ENCODE data around the gene SLC35B2.

SLC35B2 gene, protein sequence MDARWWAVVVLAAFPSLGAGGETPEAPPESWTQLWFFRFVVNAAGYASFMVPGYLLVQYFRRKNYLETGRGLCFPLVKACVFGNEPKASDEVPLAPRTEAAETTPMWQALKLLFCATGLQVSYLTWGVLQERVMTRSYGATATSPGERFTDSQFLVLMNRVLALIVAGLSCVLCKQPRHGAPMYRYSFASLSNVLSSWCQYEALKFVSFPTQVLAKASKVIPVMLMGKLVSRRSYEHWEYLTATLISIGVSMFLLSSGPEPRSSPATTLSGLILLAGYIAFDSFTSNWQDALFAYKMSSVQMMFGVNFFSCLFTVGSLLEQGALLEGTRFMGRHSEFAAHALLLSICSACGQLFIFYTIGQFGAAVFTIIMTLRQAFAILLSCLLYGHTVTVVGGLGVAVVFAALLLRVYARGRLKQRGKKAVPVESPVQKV

DNA sequence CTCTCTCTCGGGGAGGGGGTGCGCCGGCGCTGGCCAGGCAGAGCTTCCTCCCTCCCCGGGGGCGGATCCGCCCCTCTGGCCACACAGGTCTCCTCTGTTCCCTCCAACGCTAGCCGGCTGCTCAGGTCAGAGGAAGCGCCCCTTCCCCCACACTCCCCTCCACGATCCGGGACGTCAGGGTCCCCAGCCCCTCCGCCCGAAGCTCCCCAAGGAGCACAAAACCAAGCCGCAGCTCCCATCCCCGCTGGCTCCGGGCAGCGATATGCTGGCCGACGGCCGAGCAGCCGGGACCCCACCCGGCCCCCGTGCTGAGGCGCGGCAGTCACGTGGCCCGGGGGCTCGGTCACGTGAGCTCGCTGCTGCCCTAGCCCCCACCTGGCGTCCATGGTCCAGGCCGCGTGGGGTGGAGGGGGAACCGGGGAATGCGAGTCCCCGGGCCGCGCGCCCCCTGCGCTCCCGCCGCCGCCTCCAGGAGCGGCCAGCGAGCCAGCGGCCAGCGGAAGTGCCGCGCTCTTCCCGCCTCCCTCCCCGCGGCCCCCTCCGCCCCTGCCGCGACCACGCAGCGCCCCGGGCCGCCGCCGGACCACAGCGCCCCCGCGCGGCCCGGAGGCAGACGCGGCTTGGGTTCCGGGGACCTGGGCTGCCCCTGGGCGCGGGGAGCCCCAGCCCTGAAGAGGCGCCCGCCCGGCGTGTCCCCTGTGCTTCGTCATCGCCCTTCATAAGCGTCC, at the start of gene SLC35B2:
Gene SLC35B2 (minus strand): TSS at position 504 of the 728 bp plus-strand sequence. CDS start 118 bp downstream, at position 386.
- DNase-seq = peak; percentile 67

DNA sequence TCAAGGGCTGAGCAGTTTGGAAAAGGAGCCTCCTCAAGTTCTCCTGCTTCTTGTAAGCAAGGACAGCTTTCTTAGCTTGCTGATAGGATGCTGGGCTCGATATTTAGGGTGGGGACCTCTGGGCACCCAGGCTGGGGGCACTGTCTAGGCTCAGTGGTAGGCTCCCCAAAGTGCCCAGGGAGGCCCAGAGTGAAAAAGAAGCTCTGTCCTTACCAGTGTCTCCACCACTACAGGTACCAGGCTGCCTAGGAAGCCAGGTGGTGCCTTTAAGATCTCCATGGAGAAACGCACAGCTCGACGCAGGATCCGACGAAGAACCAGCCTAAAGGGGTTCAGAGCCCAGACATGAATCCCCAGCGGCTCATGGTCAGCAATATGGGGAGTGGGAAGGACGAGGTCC, 49.4 kb upstream of the SLC35B2 start:
- DNase-seq = no peak

DNA sequence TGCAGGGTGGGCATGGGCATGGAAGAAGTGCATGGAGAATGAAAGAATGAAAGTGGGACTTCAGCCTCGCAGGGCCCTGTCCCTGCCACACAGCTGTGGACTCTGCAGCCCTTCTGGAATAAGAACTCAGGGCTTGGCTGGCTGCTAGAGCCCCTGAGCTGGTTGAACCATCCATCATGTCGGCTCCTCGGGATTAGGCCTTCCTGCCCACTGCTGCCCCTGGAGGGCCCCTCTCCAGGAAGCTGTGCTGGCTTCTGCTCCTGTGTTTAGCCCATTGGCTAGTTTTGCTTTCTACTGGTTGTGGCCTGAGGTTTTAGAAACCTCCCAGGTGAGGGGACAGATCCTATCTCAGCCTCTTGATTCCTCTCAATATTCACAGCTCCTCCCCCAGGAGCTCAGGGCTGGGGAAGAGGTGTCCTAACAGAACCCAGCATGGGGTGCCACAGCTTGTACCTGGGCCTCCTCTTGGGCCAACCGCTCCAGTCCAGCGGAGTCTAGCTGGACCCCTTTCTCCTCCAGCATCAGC, 47.9 kb upstream of the SLC35B2 start:
- DNase-seq = no peak

DNA sequence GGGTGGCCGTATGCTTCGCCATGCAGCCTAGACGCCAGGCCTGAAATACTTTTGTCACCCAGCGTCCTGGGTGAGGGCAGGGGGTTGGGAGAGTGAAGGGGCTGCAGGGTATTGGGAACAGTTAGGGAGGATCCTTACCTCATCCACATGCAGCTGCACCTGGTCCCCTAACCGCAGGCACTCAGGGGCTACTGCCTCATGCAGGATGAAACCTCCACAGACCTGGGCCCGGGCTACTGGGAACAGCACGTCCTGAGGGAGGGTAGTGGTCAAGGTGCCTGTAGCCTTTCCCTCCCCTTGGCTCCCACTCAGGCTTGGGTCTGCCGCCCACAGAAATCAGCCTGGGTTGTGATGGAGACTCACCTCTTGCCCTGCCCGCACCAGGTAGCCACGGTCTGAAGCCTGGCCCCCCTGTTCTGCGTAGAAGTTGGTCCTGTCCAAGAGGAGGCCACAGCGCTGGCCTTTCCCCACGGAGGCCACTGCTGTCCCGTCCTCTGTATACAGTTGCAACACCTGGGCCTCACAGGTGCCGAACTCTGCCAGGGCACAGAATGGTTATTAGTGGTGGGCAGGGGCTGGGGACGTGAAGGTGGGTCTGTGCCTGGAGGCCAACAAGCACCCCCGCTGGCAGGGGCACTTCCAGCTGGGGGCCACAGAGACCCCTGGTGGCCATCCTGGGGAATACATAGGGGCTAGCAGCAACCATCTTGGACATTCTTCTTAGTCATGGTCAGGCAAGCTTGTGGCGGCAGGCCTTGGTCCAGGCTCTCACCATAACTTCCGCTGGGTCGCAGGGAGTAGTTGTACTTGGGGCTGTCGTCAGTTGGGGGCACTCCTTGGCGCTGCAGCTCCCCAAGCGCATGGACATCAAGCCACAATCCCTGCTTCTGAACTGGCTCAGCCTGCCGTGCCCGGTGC, 47.2 kb upstream of the SLC35B2 start:
- DNase-seq = no peak

DNA sequence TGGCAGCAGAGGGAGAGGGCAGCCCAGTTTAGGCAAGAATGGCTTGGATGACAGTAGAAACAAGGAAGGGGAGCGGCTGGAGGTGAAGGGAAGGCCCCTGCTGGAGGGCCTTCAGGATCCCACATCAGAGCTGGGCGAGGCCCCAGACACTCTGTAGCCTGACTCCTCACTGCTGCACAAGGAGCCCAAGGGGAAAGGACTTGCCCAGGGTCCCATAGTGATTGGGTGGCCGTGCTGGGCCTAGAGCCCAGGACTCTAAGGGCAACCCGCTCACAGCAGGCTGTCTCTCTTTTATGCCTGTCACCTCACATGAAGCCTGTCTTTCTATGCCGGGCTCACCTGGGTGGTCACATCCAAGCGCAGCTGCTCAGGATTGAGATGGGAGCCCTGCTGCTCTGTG, 46.5 kb upstream of the SLC35B2 start:
- no peak for DNase-seq

DNA sequence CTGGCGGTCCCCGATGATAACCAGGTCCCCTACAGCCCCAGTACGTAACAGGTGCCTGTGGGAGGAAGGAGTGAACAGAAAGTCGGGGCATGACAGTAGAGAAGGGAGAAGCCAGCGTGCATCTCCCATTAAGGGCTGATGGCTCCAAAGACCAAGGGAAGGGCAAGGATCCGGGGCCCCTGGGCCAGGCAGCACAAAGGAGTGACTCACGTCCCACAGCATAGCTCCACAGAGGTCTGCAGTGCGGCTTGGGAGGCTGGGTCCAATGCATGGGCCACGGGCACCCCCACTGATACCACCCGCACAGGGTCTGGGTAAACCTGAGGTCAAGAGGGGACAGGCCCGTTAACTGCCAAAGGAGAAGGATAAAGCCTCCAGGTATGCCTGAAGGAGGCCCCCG, 45.5 kb upstream of the SLC35B2 start:
- DNase-seq = no peak

DNA sequence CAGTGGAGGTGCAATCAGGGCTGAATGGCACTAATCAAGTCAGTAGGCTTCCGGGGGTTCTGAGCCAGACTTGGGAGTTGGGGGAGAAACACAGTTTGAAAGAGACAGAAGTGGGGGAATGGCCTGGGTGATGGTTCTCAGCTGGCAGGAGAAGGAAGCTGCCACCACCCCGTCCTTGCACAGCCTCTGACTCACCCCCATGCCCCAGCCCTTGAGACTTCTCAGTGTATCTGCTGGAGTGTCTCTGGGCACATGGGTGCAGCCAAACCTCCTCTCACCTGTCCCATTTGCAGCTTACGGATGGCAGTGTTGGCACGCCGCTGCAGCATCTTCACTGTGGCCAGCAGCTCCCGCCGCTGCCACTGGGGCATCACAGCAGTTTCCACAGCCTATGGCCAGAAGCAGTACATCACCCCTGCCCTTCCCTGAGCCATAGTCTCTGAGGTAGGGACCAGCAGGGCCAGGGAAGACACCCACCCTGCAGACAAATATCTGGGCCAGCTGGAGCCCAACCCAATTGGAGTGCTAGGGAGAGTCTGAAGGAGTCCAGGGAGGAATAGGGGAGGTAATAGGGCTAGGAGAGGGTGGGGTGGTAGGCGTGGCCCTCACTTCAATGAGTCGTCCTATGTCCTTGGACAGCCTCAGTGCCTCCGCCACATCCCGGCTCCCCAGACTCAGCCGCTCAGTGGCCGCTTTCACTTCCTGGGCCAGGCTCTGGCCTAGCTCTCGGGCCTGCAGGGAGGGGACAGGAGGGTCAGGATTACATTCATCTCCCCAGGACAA, 44.6 kb upstream of the SLC35B2 start:
- DNase-seq = no peak

DNA sequence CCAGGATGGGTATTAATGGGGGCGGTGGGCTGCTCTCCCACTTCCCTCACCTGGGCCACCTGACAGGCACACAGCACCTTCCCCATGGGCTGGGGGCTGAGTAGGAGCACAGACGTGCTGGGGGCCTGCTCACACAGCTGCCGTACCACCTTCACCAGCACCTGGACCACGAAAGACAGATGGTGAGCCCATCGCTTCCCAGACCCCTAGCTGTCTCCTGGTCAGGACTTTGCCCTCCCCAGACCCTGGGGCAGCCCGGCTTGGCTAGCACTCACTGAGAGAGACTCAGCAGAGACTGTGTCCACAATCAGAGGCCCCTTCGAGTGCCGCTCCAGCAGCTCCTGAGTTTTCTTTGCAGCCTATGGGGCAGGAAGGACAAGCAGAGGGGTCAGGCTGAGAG, 43.8 kb upstream of the SLC35B2 start:
- no peak for DNase-seq

DNA sequence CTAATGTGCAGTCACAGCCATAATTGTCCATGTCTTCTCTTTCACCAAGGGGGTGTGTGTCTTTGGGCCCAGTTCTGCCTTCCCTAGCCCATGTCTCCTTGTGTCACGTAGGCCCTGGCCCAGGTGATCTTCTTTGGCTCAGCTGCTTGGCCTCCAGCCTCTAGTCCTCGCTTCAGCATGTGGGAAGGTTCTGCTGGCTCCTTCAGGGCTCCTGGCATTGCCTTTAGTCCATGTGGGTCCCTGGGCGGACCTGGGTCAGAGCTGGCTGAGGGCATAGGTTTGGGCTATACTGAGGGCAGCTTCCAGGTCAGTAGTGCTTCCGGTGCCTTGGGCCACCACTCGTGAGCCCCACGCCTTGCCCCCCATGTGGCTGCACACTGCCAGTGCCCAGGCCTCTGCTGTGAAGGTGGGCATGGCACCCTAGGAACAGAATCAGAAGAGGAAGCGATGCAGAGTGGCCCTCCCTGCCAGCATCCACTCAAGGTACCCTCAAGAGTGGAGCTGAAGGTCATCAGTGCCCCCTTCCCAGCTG, 43.0 kb upstream of the SLC35B2 start:
- no peak for DNase-seq

DNA sequence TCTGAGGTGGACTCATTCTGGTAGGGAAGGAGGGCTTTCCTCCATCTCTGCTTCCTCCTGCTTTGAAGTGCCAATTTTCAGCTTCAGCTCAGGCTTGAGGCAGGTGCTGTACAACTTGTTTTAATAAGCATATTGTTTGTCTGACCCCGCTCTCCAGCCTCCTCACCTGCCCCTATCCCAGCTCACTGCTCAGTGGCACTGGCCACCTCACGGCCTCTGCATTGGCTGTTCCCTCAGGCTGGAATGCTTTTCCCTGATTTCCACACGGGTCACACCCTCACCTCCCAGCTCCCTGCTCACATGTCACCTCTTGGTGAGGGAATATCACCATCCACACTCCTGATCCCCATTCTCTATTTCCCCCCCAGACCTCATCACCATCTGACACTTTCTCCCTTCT, 41.5 kb upstream of the SLC35B2 start:
- DNase-seq = no peak

DNA sequence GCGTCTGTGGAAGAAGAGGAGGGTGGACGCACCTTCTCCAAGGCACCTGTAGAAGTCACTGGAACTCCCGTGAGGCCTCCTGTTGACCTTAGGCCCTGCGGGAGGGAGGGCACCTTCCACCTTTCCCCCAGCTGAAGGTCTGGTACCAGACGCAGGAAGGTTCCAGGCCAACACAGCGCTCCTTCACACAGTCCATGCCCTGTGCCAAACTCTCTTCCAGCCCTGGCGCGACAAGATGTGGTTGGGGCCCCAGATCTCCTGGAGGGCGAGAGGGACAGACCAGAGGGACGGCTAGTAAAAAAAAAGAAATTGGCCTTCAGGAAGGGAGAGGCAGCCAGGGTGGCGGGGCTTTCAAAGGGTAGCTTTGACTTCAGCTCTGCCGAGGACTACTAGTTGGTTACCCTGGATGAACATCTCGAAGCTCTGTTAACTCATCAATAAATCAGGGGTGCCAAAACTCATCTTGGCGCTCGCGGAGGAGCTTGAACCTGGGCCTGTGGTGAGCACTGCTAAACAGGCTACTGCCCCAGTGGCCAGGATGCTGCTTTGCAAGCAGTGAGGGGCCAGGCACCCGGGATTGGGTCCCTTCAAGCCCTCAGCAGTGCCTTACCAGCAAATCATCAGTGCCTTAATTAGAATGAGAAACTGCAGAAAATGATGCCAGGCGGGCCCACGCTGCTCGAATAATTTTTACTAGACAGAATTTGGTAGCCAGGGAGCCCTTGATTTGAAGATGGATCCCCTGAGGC, 40.9 kb upstream of the SLC35B2 start:
- DNase-seq = no peak

DNA sequence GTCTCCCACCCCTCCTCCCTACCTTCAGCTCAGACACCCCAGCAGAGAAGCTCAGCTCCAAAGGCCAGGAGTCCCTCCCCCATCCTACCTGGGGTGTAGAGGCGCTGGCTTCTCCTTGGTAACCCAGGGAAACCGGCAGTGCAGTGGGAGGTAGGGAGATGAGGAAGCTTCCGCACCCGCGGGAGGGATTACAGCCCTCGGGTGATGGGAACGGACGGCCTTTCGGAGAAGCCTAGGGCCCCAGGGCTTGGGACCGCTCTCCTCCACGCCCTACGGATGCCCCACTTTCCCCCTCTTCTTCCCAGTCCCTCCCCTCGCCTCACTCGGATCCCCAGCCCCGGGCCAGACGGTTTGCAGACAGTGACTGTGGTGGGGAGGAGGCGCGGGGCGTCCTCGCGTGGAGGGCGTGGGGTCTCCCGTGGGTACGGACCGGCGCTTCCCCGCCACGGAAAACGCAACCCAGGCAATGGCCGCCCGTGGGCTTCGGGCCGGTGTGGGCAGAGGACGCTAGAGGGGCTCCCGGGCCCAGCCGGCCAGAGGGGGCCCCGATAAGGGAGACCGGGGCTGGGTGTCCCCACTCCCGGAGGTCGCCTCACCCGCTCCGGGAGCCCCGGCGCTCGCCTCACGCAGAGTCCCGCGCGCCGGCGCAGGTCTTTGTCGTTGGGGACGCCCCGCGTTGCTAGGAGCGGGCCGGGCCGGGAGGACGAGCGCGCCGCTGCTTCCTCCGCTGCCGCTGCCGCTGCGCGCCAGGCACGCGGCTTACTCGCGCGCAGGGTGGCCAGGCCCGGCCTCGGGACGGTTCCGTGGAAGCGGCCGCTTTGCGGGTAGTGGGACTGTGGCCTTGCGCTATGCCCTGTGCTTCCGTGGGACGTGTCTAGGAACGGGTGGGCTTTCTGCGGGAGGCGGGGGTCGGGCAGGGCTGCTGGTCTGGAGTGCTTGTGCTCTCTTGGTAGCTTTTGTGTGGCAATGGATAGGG, 40.0 kb upstream of the SLC35B2 start:
- peak; percentile 26 for DNase-seq

DNA sequence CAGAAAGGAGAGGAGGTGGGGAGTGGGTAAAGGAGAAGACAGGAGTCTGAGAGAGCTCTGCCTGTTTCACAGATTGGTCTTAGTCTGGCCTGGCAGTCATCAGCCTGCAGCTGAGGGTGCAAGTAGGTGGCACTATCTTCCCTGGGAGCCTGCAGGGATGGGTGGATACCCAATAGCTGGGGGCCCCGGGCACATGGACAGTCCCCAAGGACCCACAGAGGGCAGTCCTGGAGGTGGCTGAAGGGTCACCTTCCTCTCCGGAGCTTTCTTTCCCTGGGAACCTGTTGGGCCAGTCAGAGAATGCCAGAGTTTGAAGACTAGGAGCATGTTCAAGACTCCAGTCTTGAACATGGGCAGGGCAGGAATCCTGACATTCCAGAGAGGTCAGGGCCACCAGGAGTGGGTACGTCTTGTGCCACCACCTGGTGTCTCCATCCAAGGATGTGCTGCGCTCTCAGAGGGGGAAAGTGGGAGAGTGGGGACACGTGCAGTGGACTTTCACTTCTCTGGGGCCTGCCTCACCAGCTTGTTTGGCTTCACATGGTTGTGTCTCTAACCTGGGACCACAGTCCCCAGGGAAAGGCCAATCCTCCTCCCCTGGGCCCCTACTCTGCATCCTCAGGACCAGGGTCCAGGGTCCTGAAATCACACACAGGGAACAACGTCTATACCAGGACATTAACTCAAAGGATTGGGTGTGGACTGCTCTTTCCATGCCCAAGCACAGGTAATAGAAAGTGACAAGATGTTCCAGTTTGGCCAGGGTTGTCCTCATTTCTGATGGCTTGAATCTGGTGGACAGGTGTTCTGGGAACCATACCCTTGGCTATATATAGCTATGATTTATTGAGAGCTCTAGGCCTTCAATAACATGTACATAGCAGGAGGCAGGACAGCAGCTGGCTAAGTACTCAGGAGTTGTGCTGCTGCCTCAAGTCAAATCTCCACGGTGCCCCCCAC, 37.8 kb upstream of the SLC35B2 start:
- no peak for DNase-seq

DNA sequence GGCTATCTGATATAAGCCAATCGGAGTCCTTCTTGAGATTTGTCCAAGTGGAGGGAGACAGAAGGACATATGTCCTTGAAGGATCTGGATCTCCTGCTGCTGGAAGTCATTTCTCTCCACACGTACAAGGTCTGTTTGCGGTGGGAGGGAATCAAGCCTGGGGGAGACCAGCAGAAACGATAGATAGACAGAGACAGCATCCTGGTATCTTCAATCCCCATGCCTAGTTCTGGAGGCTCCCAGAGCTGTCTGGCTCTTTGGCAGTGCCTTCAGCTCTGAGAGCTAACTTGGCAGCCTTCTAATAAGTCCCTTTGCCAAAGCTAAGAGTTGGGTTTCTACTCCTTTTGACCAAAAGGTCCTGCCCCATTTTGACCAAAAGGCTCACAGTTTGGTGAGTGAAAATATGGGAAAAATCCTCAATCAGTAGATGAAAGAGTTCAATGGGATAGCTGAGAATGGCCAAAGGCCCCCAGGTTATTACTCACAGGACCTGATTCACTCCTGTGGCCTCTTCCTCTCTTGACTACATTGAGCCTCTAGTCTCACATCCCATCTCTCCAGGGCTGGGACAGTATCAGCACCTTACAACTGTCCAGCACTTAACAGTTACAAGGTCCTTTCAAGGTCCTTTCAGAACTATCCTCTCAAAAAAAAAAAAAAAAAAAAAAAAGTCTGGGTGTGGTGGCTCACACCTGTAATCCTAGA, 35.5 kb upstream of the SLC35B2 start:
- DNase-seq = no peak

DNA sequence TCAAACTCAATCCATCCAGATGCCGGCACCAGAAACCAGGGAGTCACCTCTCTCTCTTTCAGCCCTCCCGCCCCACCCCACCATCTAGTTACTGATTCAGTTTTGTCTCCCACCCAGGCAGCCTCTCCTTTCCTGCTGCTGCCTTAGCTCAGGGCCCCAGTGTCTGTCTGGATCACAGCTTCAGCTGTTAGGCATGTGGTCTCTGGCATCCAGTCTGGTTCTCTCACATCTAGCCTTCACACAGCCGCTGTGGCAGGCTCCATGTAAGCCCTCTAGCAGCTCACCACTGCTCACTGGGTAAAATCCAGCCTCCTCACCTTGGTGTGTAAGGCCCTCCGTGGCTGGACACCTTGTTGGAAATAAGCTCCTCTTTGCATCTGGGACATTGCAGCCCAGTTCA, 34.5 kb upstream of the SLC35B2 start:
- no peak for DNase-seq

DNA sequence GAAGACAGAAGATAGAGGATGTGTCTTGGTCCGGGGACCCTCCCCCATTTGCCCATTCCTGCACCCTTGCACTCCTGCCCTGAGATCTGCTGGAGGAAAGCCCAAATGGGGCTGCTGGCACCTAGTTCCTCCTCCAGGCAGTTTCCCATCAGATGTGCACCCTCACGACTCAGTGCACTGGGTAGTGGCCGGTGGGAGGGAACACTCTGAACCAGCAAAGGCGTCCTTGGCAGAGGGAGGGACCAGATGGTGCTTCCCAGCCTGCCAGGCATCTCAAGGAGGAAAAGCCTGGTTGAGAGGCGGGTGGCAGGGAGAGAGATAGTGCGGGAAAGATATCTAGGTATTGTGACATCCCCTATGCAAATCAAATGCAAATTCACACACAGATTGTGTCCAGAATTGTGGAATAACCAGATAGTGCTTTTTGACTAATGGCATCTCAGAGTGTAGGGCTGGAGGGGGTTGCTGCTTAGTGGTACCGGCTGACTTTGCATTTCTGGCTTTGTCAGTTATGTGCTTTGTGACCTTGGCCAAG, 32.5 kb upstream of the SLC35B2 start:
- DNase-seq = no peak

DNA sequence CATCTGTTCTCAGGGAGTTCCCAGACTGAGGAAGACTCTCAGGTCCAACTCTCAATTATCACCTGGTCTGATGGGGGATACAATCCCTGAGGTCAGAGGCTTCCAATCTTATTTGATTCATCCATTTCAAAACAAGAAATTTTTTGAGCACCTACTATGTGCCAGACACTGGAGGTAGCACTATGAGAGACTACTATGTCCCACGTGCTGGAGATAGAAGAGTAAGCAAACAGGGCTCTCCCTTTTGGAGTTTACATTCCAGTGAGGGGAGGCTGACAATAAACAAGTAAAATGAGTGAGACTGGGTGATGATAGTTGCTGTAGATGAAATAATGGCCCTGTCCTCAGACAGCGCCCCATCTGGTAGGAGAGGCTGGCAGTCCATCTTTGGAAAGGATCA, 29.4 kb upstream of the SLC35B2 start:
- no peak for DNase-seq

DNA sequence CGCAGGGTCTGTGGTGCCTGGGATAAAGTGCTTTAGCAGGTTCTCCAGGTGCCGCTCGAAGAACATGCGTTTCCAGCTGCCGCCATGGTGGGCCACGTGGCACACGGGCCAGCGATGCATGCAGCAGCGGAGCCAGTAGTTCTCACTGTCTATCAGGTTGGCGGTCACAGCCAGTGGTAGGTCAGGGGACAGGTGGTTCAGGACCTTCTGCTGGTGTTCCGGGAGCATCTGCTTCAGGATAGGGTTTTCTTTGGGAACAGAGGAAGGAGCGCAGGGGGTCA, 28.9 kb upstream of the SLC35B2 start:
- DNase-seq = no peak

All from NCI-H1436 (cell line).